NCI-H524 (cell line): ENCODE results near the gene CLK3.

ENCODE experiments used
- DNase-seq, 2 experiments: peaks; one replicate each; lab custom pipeline; 2025; lab: John Stamatoyannopoulos, UW

CLK3 gene

DNA sequence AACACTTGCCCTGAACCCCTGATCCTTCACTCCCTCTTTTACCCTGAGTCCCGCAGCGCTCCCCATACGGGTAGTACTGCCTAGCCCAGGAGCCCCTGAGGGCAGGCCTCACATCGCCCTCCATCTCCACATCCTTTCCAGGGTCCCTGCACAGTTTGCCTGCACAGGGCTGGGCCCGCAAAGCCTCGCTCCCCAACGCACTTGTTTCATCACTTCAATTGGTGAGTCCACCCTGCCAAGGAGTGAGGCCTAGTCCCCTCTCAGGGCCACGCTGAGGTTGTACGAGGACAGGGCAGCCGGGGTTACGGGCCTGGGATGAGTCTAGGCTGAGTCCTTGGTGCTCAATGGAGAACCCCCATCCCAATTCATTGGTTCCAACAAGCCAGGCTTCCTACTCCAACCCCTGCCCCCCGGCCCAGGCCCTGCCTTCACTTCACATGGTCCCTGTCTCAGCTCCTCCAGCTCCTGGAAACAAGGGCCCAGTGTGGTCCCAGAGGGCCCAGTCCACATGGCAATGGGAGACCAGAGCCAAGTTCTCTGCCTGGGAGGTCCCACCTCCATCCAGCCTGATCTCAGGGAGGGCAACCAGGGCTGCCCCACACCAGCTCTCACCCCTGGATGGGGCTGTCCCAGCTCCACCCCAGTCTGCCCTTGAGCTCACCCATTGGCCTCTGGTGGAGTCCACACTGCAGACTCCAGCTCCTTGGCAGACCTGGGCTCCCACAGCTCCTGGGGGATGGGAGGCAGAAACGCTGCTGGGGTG lies 12.4 kb upstream of the CLK3 start:
- DNase-seq = no peak

DNA sequence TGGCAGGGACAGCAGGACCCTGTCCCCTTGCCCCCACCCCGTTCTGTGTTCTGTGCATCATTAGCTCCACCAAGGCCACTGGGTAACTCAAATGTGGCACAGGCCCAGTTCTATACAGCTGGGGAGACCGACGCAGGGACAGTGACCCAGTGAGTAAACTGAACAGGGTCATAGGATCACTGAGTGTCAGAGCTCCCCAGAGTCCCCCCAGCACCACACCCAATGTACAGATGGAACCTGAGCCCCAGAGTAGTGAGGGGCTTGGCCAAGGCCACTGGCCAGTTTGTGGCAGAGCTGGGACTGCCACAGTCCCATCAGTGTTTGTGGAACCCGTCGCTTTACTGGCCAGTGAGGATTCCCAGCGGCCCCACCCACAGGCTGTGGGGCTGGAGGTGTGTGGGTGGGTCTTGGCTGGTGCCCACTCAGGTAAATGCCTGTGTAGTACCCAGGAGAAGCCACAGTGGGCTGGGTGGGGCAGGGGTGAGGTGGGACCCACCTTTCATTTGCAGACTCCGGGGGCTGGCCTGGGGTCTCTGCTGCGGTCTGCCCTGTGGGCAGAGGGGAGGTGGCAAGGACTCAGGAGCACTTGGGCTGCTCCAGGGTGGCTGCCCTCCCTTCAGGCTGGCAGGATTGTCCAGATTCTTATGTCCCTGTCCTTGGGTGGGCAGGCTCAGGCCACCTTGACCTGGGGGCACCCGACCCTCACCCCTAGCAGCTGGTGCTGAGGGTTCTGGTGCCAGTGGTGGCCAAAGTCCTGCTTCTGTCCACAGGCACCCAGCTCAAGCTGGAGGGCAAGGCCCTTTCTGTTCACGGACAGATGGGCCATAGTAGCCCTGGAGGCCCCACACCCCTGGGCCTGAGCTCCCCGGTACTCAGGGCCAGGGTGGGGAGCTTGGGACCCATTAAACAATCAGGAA lies 11.6 kb upstream of the CLK3 start:
- no peak for DNase-seq

DNA sequence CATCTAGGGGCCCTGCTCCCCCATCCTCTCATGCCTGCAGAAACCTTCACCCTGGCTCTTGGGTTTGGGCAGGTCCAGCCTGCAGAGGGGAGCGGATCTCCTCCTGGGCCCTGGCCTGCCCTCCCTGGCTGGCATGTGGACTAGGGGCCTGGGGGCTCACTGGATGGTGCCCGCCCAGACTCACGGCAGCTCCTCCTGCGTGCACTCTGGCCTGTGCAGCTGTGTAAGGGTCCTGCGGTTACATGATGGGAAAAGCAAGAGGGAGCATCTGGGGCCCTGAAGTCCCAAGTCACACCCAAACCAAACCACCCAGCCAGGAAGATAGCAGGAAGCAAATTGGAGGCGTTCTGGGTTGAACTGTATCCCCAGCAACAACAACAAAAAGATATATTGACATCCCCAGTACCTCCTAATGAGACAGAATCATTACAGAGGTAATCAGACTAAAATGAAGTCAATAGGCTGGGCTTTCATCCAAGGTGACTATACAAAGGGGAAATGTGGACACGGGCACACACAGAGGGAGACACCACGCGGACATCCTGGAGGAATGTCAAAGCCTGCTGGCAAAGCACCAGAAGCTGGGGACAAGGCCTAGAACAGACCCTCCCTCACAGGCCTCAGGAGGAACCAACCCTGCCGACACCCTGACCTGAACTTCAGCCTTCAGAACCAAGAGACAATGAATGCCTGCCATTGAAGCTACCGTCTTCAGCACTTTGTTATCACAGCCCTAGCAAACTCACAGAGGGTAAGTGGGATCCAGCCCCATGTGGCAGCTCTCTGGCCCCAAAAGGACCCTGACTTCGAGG lies 10.4 kb upstream of the CLK3 start:
- DNase-seq = no peak

DNA sequence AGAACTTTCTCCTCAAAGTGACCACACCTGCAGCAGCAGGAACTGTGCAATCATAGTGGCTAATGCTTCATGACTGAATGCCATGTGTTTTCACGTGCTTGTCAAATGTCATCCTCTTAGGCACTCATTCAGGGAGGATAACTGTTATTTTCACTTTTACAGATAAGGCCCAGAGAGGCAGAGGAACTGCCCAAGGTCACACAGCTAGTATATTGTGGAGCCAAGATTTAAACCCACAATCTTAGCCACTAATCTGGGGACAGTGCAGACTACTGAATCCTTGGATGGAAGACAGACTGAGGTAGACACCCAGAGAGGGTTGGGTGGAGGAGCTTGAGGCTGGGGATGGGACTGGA lies 9.9 kb upstream of the CLK3 start:
- DNase-seq = no peak

DNA sequence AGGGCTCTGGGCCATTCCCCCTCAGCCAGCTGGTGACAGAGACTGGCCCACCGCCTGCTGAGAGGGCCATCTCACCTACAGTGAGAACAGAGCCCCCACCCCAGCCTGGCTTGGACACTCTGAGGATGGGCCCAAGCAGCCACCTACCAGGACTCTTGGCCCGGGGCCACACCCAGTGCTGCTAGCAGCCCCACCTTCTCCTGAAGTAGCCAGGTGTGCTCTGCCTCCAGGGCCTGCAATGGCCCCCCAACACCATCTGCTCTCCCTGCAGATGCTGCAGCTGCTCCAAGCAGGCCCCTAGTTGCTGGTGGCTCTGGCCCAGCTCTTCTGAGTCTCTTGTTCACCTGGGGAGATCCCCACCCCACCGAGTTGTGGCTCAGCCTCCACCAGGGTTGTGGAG lies 6.8 kb upstream of the CLK3 start:
- DNase-seq = peak; percentile 19 to 86

DNA sequence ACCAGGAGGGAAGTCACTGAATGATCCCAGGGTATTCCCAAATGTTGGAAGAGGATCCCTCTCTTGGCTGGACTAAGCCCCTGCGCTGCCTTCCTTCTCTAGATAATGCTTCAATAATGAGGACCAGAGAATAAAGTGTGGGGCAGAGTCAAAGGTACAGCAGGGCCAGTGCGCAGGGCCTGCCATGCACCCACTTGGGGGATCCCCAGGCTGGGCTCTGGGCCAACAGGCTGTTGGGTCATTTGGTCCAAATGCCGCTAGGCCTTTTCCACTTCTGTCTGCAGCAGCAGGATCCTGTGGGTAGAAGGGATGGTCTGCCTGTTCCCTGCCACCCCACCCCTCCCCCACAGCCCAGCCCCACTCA lies 5.7 kb upstream of the CLK3 start:
- no peak for DNase-seq

DNA sequence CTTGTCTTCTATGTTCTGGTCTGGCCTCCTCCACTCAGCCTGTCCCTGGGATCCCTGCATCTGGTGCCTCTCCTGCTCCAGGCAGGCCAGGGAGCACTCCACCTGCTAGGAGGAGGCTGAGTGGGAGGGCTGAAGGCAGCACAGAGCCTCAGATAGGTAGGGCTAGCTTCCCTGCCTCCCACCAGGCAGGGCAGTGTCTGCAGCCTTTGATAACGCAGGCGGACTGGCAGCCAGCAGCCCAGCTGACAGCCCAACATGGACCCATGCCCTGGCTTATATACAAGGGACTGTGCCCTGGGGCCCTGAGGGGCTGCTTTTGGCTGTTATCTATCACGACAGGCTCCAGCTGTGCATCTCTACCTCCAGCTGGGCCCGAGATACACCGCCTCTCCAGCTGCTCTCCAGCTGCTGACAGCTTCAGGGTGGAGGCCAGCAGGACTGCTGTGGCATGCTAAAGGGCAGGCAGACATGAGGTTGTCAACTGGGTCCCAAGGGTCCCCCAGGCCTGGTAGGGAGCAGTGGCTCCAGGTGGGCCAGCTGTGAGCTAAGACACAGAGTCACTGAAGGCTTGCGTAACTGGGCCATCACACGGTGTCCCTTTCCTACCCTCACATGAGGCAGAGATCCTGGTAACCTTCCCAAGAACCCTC lies 5.2 kb upstream of the CLK3 start:
- peak in 1 of 2 experiments; percentile 67 for DNase-seq

DNA sequence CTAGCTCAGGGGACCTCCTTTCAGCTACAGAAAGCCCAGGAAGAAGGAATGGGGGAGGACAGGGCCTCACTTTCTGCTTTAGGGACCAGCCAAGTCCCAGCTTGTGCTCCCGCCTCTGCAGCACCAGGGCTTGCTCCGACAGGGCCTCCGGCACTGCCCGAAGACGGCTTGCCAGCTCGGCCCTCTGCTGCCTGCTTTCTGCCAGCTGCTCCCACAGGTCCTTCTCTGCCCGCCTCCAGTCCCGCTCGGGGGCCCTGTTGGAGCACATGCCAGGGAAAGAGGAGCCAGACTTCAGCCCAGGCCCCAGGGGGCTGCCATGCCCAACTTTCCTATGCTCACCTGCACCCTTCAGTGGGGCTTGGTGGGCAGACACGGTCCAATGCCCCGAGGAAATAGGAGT lies 4.3 kb upstream of the CLK3 start:
- no peak for DNase-seq

DNA sequence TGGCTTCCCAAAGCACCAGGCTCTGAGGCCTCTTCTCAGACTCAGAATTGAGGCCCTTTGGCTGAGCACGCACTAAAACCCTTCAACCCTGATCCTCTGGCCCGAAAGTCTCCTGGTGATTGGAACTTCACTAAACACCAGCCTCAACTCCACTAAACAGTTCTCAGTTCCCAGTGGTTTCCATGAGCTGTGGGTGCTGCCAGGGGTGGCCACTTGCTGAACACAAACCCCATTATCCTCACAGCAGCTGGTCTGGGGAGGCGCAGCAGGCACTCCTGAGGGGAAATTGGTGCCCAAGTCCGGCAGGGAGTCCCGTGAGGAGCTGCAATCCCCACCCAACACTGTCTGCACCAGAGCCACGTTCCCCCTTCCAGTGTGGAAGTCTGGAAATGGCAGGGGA lies 3.8 kb upstream of the CLK3 start:
- no peak for DNase-seq

DNA sequence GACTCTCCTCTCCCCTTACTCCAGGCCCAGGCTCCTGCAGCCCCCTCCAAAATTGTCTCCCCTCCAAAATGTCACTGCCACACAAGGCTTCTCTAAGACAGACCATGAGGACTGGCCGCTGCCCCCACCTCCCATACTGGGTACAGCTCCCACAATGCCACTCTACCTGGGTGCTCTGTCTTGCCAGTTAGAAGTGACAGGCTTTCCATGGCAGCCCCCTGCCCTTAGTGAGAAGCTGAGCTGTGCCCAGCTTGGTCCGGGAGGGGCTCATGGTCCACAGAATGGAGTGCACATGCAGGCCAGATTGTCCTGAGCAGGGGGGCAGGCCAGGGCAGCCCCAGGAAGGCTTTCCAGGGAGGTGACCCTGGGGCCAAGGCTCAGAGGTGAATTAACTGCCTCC lies 3.0 kb upstream of the CLK3 start:
- no peak for DNase-seq

DNA sequence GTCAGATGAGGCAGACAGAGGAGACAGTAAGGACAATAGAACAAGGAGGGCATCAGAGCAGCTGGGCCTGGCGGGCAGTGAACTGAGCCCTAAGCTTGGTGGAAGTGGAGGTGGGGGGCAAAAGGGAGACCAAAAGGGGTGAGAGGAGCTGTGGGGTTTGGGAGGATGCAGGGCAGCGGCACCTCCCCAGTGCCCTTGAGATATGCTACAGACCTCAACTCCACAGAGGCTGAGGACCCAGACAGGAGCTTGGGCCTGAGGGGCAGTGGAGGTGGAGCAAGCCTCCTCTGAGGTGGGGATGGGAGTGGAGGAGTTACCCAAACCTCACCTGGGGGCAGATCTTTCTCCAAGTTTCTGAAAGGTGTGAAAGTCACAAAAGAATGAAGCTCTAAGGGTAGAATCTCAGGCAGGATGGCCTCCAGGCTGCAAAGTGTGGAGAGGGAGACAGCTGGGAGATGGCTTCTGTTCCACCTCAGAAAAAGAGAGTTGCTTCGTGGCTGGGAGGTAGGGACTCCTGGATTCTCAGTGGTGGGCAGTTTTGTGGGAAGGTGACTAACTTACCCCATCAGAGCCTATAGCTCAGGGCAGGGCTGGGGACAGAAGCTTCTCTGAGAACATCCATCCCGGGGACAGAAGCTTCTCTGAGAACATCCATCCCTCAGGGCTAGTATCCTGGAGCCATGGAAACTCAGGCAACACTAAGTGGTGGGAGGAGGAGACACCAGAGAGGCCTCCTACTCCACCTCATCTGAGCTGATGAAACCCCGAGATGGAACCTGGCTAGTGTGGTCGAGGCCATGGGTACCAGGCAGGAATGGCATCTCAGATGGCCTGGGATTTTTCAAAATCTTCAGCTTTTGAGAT lies 2.3 kb upstream of the CLK3 start:
- no peak for DNase-seq

DNA sequence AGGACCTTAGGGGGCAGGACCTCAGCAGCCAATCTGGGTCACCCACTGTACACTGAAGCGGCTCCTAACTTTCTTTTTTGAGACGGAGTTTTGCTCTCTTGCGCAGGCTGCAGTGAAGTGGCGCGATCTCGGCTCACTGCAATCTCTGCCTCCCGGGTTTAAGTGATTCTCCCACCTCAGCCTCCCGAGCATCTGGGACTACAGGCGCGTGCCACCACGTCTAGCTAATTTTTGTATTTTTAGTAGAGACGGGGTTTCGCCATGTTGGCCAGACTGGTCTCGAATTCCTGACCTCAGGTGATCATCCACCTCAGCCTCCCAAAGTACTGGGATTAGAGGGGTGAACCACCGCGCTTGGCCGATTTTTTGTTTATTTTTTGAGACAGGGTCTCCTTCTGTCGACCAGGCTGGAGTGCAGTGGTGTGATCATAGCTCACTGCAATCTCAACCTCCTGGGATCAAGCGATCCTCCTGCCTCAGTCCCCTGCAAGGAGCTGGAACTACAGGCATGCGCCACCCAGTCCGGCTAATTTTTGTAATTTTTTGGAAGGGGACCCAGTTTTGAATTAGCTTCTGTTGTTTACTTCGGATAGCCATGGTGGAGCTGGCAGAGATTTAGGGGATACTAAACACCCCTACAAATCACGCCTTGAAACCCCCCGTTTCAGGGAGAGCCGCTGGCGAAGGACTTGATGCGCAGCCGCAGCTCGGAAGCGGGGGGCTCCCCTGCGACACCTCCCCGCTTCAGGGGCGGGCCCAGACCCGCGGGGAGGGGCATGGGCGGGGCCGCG lies 1.5 kb upstream of the CLK3 start:
- DNase-seq = no peak

DNA sequence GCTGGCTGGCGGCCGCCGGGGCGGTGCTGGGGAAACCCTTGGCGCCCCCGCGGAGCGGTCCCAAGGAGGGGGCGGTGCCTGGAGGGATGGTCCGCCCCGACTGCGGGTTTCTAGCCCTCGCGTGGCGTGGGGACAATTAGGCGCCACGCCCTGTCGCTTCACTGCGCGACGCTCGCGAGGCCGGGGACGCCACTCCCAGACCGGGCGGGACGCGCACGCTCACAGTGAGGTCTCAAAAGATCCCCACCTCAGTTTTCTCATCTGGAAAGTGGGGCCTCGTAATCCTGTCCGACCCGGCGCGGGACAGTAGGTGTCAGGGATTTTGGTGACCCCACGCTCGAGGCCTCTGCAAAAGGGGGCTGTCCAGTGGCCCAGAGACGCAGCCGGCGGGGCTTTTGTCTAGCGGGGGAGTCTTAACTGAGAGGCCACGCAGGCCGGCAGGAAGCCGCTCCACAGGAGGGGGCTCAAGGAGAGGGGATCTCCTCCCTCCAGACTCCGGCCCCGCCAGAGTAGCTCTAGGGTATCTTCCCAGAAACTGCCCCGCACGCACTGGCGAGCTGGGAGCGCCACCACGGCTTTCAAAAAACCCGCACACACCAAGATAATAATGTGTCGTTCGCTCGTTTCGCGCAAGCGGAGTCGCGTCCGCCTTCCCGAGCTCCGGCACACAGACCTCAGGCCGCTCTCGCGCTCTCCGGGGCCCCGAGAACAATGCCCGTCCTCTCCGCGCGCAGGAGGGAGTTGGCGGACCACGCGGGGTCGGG lies 710 bp upstream of the CLK3 start:
- DNase-seq = peak; percentile 53 to 90

DNA sequence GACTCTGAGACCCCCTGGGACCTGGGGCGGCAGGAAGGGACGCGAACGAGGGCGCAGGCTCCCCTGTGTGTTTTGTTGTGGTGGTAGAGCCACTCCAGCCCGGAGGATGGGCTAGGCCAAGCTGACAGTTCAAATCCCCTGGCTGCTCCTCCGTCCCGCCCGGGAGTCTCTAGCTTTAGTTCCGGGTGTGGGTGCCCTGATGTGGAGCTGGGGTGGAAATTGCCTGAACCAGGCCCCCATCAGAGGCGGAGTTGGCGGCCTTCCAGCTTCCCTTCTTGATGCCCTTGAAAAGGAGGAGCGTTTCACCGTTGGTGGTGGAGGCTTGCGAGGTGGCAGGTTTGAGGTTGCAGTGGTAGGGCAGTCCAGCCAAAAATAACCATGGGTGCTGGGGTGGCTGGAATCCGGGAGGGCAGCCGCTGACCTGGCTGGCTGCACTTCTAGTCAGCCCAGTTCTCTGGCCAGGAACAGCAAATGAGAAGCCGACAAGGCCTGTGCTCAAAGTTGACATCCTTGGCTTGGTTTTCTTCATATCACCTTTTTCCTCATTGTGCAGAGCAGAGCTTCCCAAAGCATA lies 817 bp downstream of the CLK3 start:
- peak in 1 of 2 experiments; percentile 37 for DNase-seq

DNA sequence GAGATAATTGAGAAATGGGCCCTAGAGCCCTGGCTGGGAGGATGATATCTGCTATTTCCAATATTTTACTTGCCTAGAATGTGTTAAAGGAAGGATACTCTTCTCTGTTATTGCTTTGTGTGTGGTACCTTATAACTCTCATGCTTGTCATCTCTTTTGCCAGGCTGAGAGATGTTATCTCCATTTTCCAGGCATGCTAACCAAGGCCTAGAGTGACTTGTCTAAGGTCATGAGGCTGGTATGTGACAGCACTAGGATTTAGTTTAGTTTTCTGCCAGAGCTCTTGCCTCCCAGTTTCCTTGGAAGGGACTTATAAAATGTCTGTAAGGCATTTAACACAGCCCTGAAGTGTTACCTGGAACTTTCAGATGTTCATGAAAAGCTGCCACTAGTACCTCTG lies 1.4 kb downstream of the CLK3 start:
- no peak for DNase-seq

DNA sequence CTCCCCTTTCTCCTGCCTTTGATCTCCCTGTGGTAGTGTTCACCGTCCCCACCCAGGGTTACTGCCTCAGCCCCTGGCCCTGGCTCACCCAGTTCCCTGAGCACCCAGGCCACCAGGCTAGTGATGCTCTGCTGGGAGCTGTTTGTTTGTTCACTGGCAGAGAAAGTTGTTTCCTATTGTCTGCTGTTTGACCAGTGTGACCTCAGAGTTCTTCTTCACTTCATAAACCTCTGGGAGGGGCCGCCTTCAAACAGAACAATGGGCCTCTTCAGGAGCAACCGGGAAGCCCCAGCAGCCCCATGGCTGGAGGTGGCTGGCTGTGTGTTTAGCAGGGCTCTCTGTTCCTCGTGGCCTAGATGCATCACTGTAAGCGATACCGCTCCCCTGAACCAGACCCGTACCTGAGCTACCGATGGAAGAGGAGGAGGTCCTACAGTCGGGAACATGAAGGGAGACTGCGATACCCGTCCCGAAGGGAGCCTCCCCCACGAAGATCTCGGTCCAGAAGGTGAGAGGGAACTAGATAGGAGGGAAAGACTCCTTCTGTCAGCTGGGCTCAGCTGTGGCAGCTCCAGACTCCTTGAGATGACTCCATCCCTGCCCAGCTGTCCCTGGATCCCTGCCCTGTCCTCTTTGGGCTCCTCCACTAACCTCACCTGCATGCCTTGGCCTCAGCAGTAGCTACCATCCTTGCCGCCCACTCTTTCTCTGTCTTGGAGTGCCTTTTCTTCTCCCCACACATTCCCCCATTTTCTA lies 3.4 kb downstream of the CLK3 start:
- DNase-seq = no peak

DNA sequence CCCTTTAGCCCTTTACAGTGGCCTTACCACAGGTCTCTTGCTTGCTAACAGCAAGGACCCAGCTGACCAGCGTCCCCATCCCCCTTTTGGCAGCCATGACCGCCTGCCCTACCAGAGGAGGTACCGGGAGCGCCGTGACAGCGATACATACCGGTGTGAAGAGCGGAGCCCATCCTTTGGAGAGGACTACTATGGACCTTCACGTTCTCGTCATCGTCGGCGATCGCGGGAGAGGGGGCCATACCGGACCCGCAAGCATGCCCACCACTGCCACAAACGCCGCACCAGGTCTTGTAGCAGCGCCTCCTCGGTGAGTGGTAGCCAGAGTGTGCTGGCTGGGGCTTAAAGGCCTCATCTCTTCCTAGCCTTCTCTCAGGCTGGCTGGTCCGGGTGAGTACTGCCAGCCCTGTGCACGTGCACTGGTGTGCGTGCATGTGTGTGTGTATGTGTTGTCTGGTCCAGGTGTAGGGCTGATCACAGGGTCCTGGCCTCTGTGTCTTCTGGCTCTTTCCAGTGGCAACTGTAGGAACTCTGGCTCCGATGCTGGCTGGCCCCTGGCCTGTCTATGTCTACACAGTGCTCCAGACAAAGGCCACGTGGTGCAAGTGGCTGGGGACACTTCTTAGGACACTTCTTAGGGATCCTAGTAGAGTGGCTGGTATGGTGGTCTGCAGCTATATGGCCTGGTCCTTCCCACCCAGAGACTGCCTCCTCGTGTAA lies 4.4 kb downstream of the CLK3 start:
- DNase-seq = no peak
